ENCODE results near the gene NLRP13. TPM values are rescaled to one million over a fixed set of nuclear protein-coding genes. Genes with fewer than 3 reads are reported as not detected.
"Not testable (repeated sequence)": the region's sequence is repeated elsewhere in the genome, so short reads cannot be mapped to it uniquely, and the experiment has no call there.

NLRP13 gene
- total RNA-seq, 1 donor from 2014 or later, result not detected

GRCh38 chr19:55958356-55958755 lies 26.2 kb upstream of the NLRP13 start:
- Histone ChIP-seq H3K36me3 (no peaks in the 10 kb centered on the region), H3K4me3 (no peak overlapping the region), H3K4me1 (no peaks in the 10 kb centered on the region), H3K27me3 (ENCODE audit: low read depth) (peaks cover 3% of the 10 kb centered on the region), H3K27ac (no peak overlapping the region), H3K9me3 (no peaks in the 10 kb centered on the region)
- TF ChIP-seq CTCF (IDR thresholded peaks at IDR 0.05), result no peak
- DNase-seq (no peak), ATAC-seq (no peak)
- intact Hi-C loops (cut with DNase I), result no loop called here

- no peaks in the 10 kb centered on the region for H3K9me3 ChIP-seq
- no peak overlapping the region for H3K4me3 ChIP-seq
- no peak overlapping the region for H3K27ac ChIP-seq
- no peak for TF ChIP-seq CTCF (IDR thresholded peaks at IDR 0.05)
- H3K4me1 ChIP-seq, result no peaks in the 10 kb centered on the region
- intact Hi-C loops (cut with DNase I), result no loop called here
- ATAC-seq (no peak), DNase-seq (no peak)
- H3K27me3 ChIP-seq (ENCODE audit: low read depth), result peaks cover 3% of the 10 kb centered on the region
- H3K36me3 ChIP-seq, result no peaks in the 10 kb centered on the region
Measured at GRCh38 chr19:55956431-55956830, 24.3 kb upstream of the NLRP13 start.

- H3K27me3 ChIP-seq (ENCODE audit: low read depth); H3K4me3 ChIP-seq; ATAC-seq; H3K36me3 ChIP-seq; H3K4me1 ChIP-seq; H3K27ac ChIP-seq; DNase-seq; H3K9me3 ChIP-seq; intact Hi-C loops (cut with DNase I): not testable (repeated sequence)
Measured at GRCh38 chr19:55950566-55950965, 18.4 kb upstream of the NLRP13 start.

GRCh38 chr19:55947532-55947931 lies 15.4 kb upstream of the NLRP13 start, which contains the start of gene NLRP8:
Gene NLRP8 (plus strand): TSS chr19:55947832.
- ATAC-seq, result no peak
- TF ChIP-seq CTCF (IDR thresholded peaks at IDR 0.05), result no peak
- Histone ChIP-seq H3K9me3 (no peaks in the 10 kb centered on the region), H3K27me3 (ENCODE audit: low read depth) (peaks cover 3% of the 10 kb centered on the region), H3K4me3 (no peak within 1 kb of the TSS), H3K4me1 (no peaks in the 10 kb centered on the region), H3K27ac (no peak within 1 kb of the TSS), H3K36me3 (no peaks in the 10 kb centered on the region)
- intact Hi-C loops (cut with DNase I), result no loop called here
- no peak for DNase-seq

- H3K36me3 ChIP-seq, result no peaks in the 10 kb centered on the region
- no peak for DNase-seq
- no peak for TF ChIP-seq CTCF (IDR thresholded peaks at IDR 0.05)
- no peaks in the 10 kb centered on the region for H3K9me3 ChIP-seq
- no peak for ATAC-seq
- no peaks in the 10 kb centered on the region for H3K27me3 ChIP-seq (ENCODE audit: low read depth)
- H3K4me1 ChIP-seq, result no peaks in the 10 kb centered on the region
- H3K4me3 ChIP-seq, result no peak overlapping the region
- intact Hi-C loops (cut with DNase I), result no loop called here
- no peak overlapping the region for H3K27ac ChIP-seq
Measured at GRCh38 chr19:55940306-55940705, 8.2 kb upstream of the NLRP13 start.

- intact Hi-C loops (cut with DNase I), result no loop called here
- no peak overlapping the region for H3K27ac ChIP-seq
- no peaks in the 10 kb centered on the region for H3K36me3 ChIP-seq
- TF ChIP-seq CTCF (IDR thresholded peaks at IDR 0.05), result no peak
- H3K4me1 ChIP-seq, result no peaks in the 10 kb centered on the region
- no peaks in the 10 kb centered on the region for H3K9me3 ChIP-seq
- ATAC-seq (no peak), DNase-seq (no peak)
- no peaks in the 10 kb centered on the region for H3K27me3 ChIP-seq (ENCODE audit: low read depth)
- H3K4me3 ChIP-seq, result no peak overlapping the region
Measured at GRCh38 chr19:55939206-55939605, 7.1 kb upstream of the NLRP13 start.

Measured in lower lobe of right lung (tissue), 2 donors.